AG10803 (cell line): ENCODE data around the gene LGMN.
A peak's percentile ranks its signal among the peaks of the same experiment; 100 is the strongest.
"Not testable (repeated sequence)": the region's sequence is repeated elsewhere in the genome, so short reads cannot be mapped to it uniquely, and the experiment has no call there.

ENCODE experiments used
- DNase-seq: peaks from one replicate; pipeline ENCODE4 v3.0.0; 2010; ENCODE audit warnings: low read depth
- H3K4me3 ChIP-seq: 2 replicates; pipeline ENCODE4 v1.5.1; 2011; ENCODE audit warnings: mild to moderate bottlenecking, low read length, control low read depth
- TF ChIP-seq, protein P1 (sequence below): conservative IDR thresholded peaks from 2 replicates; pipeline ENCODE4 v1.5.1; 2011; ENCODE audit warnings: mild to moderate bottlenecking, low read length, control low read depth, inconsistent platforms

Gene LGMN

DNA sequence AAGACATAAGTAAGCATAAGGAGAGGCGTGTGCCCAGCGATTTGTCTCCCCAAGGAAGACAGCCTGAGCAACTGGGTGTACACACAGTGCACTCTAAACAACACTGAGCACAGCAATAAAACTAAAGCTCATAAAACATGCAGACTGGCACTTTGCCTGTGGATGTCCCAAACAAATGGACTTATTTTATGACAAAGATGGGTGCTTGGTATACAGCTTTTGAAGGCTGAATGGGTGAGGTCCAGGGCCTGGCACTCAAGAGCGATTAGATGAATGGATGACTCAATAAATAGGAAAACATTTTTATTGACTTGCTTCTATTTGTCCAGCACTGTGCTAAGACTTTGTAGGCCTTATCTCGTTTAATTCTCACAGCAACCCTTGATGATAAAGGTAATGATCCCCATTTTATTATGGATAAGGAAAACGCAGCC is 28.5 kb downstream of the LGMN start:
- no peak overlapping the region for H3K4me3 ChIP-seq
- TF ChIP-seq, protein P1, sequence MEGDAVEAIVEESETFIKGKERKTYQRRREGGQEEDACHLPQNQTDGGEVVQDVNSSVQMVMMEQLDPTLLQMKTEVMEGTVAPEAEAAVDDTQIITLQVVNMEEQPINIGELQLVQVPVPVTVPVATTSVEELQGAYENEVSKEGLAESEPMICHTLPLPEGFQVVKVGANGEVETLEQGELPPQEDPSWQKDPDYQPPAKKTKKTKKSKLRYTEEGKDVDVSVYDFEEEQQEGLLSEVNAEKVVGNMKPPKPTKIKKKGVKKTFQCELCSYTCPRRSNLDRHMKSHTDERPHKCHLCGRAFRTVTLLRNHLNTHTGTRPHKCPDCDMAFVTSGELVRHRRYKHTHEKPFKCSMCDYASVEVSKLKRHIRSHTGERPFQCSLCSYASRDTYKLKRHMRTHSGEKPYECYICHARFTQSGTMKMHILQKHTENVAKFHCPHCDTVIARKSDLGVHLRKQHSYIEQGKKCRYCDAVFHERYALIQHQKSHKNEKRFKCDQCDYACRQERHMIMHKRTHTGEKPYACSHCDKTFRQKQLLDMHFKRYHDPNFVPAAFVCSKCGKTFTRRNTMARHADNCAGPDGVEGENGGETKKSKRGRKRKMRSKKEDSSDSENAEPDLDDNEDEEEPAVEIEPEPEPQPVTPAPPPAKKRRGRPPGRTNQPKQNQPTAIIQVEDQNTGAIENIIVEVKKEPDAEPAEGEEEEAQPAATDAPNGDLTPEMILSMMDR = no peak
- DNase-seq = peak; percentile 37

DNA sequence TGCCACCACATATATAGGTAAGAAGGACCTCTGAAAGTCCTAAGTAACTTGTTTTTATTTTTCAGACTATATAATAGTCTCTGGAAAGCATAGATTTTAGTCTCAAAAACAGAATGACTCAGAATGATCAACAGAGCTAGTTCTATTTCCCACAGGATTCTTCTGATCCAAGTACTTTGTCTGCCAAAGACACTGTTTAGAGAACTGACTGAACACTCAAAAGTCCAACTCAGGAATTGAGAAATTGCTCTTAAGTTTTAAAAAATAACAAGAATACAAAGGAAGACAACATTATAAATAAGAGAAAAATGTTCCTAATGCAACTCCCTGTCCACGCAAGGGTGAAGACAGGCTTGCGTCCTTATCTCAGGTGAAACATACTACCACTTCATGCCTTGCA is 29.0 kb downstream of the LGMN start:
- no peak overlapping the region for H3K4me3 ChIP-seq
- TF ChIP-seq, protein P1 = no peak
- DNase-seq = peak; percentile 44

DNA sequence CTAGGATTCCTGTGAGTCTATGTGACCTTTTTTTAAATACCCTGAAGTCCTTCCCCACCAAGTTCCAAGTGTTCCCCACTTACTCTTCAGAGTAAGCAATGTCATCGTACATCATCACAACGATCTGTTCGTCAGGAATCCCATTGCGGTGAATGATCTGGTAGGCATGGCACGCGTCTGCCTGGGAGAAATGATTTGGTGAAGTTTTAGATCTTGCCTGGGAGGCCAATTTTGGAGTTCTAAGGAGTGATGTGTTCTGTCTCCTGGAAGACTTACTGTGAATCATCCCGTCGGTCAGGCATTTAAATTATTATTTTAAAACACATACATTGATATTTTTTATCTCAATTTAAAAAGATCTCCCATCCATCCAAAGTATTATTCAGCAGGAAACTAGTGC is 29.8 kb downstream of the LGMN start:
- no peak overlapping the region for H3K4me3 ChIP-seq
- TF ChIP-seq, protein P1 = no peak
- DNase-seq = no peak

DNA sequence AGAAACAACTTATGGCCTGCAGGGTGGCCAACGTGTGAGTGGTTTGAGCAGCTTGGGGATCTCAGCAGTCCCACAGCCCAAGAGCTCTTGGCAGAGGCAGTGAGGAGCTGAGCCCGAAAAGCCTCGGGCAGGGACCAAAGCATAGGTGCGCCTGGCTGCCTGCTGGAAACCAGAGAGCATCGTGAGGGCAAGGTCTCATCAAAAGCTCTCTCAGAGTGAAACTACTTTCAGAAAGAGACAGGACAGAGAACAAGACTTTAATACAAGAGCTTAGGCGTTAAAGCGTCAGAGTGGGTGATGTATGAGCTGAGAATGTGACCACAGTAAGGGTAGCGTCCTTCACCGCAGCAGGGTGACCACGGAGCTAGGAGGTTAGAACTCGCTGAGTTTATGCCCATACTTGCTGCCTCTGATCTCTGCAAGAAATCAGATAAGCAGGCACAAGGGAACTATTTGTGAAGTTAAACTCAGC is 30.8 kb downstream of the LGMN start:
- TF ChIP-seq, protein P1 = no peak
- DNase-seq = no peak
- no peak overlapping the region for H3K4me3 ChIP-seq

DNA sequence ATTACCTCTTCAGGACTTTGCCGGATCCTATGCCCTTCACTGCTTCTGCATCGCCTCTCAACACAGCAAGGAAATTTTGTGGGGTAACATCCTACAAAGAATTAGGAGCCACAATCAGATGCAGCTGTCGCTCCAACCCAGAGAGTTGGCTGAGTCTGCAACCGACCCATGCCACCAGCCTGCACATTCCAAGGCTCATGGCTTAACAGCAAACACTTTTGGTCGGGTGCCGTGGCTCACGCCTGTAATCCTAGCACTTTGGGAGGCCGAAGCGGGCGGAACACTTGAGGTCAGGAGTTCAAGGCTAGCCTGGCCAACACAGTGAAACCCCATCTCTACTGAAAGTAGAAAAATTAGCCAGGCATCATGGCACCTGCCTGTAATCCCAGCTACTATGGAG is 32.3 kb downstream of the LGMN start:
- no peak for DNase-seq
- TF ChIP-seq, protein P1 = no peak
- H3K4me3 ChIP-seq = no peak overlapping the region

DNA sequence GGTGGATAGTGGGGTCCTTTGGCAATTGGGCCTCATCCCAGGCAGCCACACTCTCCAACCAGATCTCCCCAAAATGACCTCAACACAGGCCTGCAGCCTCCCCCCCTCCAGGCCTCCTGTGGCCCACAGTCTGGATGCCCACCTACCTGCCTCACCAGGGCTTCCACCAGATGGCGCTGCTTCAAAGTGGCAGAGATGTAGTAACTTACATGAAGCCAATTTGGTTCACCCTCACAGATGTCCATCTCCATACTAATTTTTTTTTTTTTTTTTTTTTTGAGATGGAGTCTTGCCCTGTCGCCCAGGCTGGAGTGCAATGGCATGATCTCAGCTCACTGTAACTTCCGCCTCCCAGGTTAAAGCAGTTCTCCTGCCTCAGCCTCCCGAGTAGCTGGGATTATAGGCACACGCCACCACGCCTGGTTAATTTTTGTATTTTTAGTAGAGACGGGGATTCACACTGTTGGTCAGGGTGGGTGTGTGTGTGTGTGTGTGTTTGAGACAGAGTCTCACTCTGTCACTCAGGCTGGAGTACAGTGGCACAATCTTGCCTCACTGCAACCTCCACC is 33.6 kb downstream of the LGMN start:
- H3K4me3 ChIP-seq = not testable (repeated sequence)
- peak; percentile 53 for DNase-seq

DNA sequence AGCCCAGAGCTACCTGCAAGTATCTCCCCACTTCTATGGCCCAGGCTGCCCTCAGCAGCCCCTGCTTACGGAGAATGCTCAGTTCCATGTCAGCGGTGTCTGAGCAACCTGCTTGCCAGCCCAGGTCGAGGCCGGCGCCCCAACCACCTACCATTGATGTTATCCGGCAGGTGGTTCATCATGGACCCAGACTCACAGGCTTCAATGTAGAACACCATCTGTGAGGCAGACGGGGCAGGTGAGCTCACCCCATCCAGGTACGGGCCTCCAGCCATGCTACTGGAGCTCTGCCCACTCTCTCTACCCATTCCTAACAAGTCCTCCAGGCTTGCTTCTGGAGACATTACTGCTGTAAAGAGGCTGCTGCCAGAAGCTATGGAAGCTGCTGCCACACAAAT is 35.8 kb downstream of the LGMN start:
- H3K4me3 ChIP-seq = no peak overlapping the region
- TF ChIP-seq, protein P1 = no peak
- no peak for DNase-seq

More for the DNA sequence above, 33.6 kb downstream of the LGMN start:
- TF ChIP-seq, protein P1 = peak; percentile 73
